NCI-H187 treated with DMSO at 0.1 percent for 48 hours (cell line): ENCODE results near the gene BCR.

ENCODE experiments used
- DNase-seq: peaks from one replicate; lab custom pipeline; 2025; lab: John Stamatoyannopoulos, UW

BCR gene

DNA sequence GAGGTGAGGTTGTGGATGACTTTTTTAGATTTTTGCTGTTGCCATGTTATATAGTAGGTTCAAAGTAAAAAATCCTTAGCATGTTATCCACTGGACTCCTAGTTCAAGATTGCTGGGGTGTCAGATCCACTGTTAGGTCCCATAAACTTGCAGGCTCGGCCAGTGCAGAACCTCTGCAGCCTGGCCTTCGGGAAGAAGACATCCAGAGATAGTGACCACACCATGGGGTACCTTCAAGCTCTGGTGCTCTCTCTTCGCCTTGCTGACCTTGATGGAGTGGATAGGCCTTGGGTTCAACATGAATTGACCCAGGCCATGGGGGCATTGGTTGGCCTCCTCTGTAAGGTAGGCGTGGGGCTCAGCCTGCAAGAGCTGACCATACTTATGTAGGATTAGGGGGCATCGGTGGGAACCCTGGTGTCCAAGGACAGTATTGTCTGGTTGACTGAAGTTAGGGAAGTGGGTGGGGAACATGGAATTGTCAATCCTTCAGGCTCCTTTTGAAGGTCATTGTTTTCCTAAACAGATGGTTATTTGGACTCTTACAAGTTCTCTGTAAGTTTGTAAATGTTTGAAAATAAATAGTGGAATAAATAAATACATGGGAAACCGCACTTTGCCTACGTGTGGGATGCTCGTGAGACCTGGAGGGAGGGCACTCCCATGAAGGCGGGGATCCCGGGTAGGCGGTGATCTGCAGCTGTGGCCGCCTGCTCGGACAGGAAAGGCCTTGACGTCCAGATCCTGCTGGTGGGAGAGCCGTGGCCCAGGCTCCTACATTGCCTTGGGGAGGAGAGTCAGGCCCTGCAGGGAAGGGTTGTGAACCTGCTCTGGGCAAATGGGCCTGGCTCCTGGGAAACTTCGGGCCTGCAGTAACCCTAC lies 37.1 kb downstream of the BCR start:
- DNase-seq = no peak

DNA sequence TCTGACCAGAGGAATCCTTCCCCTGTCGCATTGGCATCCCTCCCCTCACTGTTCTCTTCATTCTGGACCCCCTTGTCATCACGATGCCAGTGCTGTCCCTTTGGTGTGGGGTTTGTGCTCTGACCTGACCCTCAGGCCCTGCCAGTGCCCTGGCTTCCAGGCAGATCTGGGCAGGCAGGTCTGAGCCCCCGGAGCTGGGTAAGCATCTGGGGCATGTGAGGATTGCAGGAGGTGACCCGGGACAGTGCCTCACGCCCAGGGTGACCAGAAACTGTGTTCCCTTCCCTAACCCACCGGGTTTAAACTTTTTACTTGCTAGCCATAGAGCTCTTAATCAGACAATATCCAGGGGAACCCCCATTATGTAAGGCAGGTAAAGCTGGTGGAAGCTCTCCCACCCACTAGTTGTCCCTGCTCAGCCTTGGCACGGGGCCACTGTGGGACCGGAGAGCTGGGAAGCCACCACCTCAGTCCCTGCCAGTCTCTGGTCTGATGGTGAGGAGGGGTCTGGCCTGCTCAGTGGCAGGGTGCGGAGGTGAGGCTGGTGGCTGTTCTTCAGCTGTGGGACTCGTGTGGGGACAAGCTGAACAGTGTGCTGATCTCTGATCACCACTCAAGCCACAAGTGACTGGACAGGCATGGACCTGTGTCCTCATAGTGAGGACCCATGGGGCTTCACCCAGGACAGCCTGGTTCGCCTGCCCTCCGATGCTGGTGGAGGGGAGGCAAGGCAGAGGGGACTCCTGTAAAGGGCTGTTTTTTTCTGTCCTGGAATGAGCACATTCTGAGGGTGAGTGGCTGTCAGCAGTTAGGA lies 38.0 kb downstream of the BCR start:
- no peak for DNase-seq

GRCh38 chr22:23218867-23219251 lies 38.5 kb downstream of the BCR start:
- peak; percentile 43 for DNase-seq

GRCh38 chr22:23219317-23219716 lies 39.0 kb downstream of the BCR start:
- DNase-seq = no peak

GRCh38 chr22:23219822-23220484 lies 39.6 kb downstream of the BCR start:
- DNase-seq = no peak

GRCh38 chr22:23220485-23221350 lies 40.4 kb downstream of the BCR start:
- DNase-seq = no peak

DNA sequence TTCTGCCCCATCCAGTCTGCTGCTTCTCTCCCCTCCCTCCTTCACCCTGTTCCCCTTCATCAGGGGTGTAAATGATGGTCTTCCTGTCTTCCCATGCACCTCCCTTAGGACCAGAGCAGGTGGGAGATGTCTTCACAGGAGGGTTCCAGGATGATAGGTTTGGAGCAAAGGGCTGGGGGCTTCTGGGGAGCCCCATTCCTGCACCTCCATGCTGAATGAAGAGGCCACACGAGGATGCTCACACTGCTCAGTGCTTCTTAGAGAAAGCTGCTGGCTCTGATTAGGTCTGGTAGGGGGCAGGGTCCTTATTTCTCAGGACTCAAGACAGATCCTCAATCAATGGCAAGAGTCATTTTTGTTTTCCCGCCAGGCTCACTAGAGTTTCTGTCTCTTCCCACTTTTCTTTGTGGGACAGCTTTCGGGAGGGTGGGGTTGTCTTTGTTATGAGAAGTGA lies 41.1 kb downstream of the BCR start:
- no peak for DNase-seq

DNA sequence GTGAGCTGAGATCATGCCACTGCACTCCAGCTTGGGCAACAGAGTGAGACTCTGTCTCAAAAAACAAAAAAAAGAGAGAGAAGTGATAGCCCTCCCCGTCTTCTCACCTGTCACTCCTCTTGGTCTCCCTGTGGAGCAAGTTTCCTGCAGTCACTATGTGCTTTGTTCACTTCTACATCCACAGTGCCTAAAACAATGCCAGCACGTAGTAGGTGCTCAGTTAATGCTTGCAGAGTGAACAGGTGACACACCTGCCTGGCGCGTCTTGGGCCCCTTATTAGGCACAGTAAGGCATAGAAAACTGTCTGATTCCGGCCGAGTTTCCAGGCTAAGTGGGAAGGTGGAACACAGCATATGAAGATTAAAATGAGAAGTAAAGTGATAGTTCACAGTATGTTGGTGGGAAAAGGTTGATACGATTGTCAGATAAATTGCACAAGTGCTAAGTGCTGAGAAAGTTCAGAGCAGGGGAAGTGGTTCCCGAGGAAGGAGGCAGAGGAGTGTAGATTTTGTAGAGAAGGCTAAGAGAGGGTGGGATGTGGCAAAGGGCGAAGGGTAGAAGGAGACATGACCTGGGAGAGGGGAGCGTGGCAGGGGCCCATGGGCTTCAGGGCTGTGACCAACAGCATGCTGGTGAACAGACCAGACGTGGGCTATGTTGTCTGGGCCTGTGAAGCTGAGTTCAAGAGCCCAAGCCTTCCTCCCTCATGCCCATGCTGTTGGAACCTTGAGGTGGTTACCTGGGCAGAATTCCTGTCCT lies 41.9 kb downstream of the BCR start:
- DNase-seq = no peak

DNA sequence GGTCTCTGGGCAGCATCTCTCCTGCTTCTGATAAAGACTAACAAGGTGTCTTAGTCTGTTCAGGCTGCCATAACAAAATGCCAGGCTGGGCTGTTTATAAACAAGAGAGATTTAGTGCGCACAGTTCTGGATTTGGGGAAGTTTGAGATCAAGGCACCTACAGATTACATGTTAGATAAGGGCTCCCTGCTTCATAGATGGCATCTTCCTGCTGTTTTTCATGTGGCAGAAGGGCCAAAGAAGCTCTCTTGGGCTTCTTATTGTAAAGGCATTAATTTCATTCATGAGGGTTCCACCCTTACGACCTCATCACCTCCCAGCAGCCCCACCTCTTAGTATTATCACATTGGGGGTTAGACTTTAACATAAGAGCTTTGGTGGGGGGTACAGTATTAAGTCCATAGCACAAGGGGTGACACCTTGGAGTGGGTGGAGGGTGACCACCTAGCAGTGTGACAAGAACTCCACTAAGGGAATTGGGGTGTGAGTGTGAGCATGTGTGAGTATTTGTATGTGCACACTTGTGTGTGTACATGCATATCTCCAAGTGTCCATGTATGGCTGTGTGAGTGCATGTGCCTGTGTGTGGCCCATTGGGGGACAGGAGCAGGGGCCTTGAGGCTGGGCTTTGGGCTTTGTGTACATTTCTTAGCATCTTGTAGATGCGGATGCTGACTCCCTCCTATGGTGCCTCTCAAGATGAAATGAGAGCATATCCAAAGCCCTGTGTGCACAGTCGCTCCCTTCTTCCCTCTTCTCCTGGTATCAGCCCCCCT lies 42.7 kb downstream of the BCR start:
- DNase-seq = no peak

DNA sequence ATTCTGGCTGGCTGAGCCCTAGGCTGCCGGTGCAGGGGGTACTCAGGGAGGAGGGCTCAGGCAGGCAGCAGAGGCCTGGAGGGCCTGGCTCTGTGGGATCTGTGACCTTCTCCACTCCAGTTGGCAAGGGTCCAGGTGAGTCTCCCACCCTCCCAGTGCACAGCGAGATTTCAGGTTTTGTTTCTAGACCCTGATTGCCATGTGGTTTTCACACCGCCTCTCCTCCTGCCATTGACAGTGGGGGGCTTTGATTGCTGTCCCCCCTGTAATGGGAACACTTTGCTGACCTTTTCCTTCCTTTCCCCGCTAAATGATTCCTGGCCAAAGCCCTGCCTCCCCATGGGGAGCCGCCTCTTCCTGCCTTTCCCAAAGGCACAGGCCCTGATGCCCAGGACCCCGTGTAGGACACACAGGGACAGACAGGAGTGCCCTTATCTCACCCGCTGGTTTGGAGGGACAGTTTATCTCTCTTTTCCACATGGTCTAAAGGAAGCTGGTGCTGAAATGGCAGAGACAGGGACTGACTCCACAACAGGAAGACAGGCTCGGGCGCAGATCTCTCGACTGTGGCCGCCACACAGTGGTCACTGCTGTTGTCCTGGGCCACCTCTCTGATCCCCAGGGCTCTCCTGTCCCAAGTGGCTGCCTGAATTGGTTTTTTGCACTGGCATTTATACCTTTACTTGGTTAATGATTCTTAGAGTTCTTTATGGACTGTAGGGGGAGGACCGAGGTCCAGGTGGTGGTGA lies 43.4 kb downstream of the BCR start:
- DNase-seq = no peak

DNA sequence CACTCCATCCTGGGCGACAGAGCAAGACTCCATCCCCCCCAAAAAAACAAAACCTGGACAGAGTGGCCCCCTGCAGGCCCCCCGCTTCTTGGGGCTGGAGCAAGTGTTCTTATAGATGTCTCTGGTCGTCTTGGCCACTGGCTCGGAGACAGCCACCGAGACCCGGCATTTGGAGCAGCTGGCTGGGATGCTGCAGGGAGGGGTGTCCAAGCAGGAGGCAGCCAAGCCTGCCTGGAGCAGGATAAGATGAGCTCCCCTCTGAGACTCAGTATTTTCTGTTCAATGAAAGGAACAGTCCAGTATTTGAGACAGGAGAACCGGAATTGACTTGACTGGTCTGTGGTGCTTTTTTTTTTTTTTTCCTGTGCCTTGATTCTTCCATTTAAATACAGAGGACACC lies 44.5 kb downstream of the BCR start:
- DNase-seq = no peak

GRCh38 chr22:23225337-23225723 lies 45.0 kb downstream of the BCR start:
- no peak for DNase-seq

GRCh38 chr22:23225724-23226496 lies 45.6 kb downstream of the BCR start:
- DNase-seq = no peak

DNA sequence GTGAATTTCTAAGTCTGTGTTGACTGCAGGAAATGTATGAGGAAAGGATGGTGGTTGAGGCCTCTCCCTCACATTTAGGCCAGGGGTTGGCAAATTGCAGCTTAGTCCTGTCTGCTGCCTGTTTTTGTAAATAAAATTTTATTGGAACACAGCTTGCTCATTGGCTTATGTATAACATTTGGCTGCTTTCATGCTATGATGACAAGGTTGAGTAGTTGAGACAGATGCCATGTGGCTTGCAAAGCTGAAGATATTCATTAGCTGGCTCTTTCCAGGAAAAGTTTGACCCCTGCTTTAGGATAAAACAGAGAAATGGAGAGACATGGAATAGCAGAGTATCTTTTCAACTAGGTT lies 46.2 kb downstream of the BCR start:
- no peak for DNase-seq

GRCh38 chr22:23227380-23227779 lies 47.1 kb downstream of the BCR start:
- DNase-seq = no peak

DNA sequence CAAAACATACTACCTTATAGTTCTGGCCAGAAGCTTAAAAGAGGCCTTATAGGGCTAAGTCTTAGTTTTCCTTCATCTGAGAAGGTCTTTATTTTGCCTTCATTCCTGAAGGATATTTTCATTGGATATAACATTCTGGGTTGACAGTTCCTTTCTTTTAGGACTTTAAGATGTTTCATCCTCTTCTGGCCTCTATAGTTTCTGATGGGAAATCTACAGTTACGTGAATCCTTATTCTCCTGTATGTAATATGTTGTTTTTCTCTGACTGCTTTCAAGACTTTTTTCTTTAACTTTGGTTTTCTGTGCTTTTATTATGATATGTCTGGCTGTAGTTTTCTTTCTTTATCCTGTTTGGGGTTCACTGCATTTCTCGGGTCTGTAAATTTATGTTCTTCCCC lies 48.2 kb downstream of the BCR start:
- DNase-seq = no peak

GRCh38 chr22:23229646-23230045 lies 49.3 kb downstream of the BCR start:
- no peak for DNase-seq

DNA sequence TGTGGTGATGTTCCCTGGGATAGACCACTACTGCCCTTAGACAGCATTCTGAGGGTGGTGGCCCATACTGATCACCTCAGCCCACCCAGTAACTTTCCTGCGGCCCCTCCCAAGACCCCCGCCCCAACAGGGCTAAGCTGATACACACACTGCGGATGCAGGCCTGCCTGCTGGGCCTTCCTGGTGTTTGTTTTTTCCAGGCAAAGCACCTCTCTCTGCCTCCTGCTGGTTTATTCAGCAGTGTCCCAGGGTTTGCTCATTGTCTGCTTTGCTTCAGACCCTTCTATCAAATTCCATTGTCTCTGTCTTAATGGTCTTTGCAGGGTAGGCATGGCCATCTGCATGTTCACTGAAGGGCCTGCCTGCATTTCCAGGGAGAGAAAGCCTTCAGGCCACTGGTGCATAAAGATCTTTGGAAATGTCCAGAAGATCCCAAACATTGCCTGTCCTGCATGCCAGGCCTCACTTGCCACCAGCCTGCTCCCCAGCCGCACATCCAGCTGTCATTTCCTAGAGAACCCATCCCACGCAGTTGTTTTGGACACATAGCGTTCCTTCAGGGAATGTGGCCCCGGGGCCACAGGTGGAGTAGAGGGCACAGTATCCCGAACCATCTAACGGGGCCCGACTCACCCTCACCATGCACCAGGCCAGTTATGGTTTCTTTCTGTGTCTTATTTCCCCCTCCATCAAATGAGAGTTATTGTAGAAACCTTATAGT lies 50.2 kb downstream of the BCR start:
- no peak for DNase-seq
